Embryonic facial prominence (tissue), 1 donor: ENCODE measurements around the gene PDE4D.
"Not testable (repeated sequence)": the region's sequence is repeated elsewhere in the genome, so short reads cannot be mapped to it uniquely, and the experiment has no call there.

Experiments used
- DNase-seq: peaks from one replicate; pipeline ENCODE4 v3.0.0-alpha.2; 2016; ENCODE audit errors: extremely low spot score

Gene PDE4D

GRCh38 chr5:59768152-59769040, 125.1 kb downstream of the PDE4D start:
- DNase-seq, result peak; percentile 71

- no peak for DNase-seq
Observed at GRCh38 chr5:59767681-59768151, 125.8 kb downstream of the PDE4D start.

- no peak for DNase-seq
Observed at GRCh38 chr5:59767211-59767605, 126.3 kb downstream of the PDE4D start.

GRCh38 chr5:59766427-59767210, 126.9 kb downstream of the PDE4D start:
- no peak for DNase-seq

GRCh38 chr5:59765446-59765845, 128.1 kb downstream of the PDE4D start:
- DNase-seq, result no peak

GRCh38 chr5:59764361-59764760, 129.2 kb downstream of the PDE4D start:
- DNase-seq, result no peak

GRCh38 chr5:59763541-59763940, 130.0 kb downstream of the PDE4D start:
- DNase-seq, result no peak

GRCh38 chr5:59762232-59762631, 131.3 kb downstream of the PDE4D start:
- DNase-seq, result not testable (repeated sequence)

GRCh38 chr5:59760785-59761348, 132.7 kb downstream of the PDE4D start:
- no peak for DNase-seq

- no peak for DNase-seq
Observed at GRCh38 chr5:59759600-59760351, 133.8 kb downstream of the PDE4D start.

GRCh38 chr5:59758566-59758965, 135.0 kb downstream of the PDE4D start:
- no peak for DNase-seq

GRCh38 chr5:59757442-59757841, 136.1 kb downstream of the PDE4D start:
- no peak for DNase-seq

GRCh38 chr5:59756373-59757035, 137.0 kb downstream of the PDE4D start:
- no peak for DNase-seq

- no peak for DNase-seq
Observed at GRCh38 chr5:59755476-59755875, 138.1 kb downstream of the PDE4D start.

- no peak for DNase-seq
Observed at GRCh38 chr5:59753599-59753998, 139.9 kb downstream of the PDE4D start.

- DNase-seq, result no peak
Observed at GRCh38 chr5:59749782-59750520, 143.6 kb downstream of the PDE4D start.

GRCh38 chr5:59748036-59748663, 145.4 kb downstream of the PDE4D start:
- not testable (repeated sequence) for DNase-seq

GRCh38 chr5:59746241-59746765, 147.2 kb downstream of the PDE4D start:
- DNase-seq, result no peak

- DNase-seq, result peak; percentile 49
Observed at GRCh38 chr5:59745415-59745863, 148.1 kb downstream of the PDE4D start.
